ENCODE data around the gene RARA.

DNA sequence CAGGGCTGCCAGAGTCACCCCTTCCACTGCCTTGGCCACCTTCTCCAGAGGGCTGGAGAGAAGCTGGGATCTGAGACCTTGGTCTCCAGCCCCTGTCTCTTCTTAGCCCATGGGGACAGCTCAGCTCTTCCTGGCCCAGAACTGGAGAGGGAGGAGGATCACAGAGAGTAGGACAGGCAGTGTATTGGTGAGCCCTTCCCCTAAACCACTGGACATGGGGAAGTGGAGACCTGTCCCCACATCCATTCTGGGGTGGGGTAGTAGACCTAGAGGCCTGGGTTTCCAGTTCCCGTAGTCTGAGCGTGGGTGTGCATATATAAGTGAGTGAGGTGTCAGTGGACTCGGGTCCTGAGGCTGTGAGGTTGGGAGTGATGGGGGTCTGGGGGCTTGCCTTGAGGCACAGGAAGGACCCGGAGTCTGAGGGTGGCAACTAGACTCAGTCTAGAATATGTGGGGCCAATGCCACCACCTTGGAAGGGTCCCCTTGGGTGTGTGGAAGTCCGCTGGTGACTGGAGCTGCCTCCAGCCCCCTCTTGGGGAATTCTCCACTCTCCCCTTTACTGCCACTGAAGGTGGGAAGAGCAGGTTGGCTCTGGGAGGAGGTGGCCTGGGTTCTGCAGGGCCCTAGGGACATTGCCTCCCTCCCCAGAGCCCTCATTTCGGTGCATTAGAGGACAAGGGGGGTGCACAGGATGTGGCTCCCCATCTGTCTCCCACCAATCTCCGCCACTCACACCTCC, 35.6 kb downstream of the RARA start:
- TF ChIP-seq, protein P1, sequence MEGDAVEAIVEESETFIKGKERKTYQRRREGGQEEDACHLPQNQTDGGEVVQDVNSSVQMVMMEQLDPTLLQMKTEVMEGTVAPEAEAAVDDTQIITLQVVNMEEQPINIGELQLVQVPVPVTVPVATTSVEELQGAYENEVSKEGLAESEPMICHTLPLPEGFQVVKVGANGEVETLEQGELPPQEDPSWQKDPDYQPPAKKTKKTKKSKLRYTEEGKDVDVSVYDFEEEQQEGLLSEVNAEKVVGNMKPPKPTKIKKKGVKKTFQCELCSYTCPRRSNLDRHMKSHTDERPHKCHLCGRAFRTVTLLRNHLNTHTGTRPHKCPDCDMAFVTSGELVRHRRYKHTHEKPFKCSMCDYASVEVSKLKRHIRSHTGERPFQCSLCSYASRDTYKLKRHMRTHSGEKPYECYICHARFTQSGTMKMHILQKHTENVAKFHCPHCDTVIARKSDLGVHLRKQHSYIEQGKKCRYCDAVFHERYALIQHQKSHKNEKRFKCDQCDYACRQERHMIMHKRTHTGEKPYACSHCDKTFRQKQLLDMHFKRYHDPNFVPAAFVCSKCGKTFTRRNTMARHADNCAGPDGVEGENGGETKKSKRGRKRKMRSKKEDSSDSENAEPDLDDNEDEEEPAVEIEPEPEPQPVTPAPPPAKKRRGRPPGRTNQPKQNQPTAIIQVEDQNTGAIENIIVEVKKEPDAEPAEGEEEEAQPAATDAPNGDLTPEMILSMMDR (conservative IDR thresholded peaks at IDR 0.05), result no peak
- TF ChIP-seq ZFX (IDR thresholded peaks at IDR 0.05), result no peak
